HG03469 (cell line): ENCODE results near the gene NDUFS2.
"Not testable (repeated sequence)": the region's sequence is repeated elsewhere in the genome, so short reads cannot be mapped to it uniquely, and the experiment has no call there.

Experiments used
- ATAC-seq: cut with Tn5 transposase; IDR thresholded peaks from one replicate; pipeline ENCODE4 v1.9.1; 2021; ENCODE audit warnings: mild to moderate bottlenecking, moderate library complexity, moderate number of reproducible peaks; ENCODE audit not compliant: unreplicated experiment

The NDUFS2 gene

GRCh38 chr1:161242313-161242712 is 40.1 kb downstream of the NDUFS2 start:
- ATAC-seq, result no peak

GRCh38 chr1:161244888-161245287 is 42.7 kb downstream of the NDUFS2 start:
- no peak for ATAC-seq

- ATAC-seq, result not testable (repeated sequence)
These were observed 47.9 kb downstream of the NDUFS2 start for GRCh38 chr1:161250100-161250499.

- no peak for ATAC-seq
These were observed 48.7 kb downstream of the NDUFS2 start for GRCh38 chr1:161250829-161251228.

- ATAC-seq, result no peak
These were observed 49.4 kb downstream of the NDUFS2 start for GRCh38 chr1:161251579-161251978.

GRCh38 chr1:161255302-161255701 is 53.1 kb downstream of the NDUFS2 start:
- not testable (repeated sequence) for ATAC-seq

GRCh38 chr1:161255955-161256520 is 53.9 kb downstream of the NDUFS2 start:
- ATAC-seq, result not testable (repeated sequence)

GRCh38 chr1:161257109-161257508 is 54.9 kb downstream of the NDUFS2 start:
- not testable (repeated sequence) for ATAC-seq

GRCh38 chr1:161258439-161259344 is 56.5 kb downstream of the NDUFS2 start, which contains the start of gene PCP4L1:
PCP4L1 (plus strand) TSS chr1:161258745; CDS start chr1:161258975, 230 bp downstream.
- ATAC-seq, result no peak

GRCh38 chr1:161259345-161259702 is 57.2 kb downstream of the NDUFS2 start:
- ATAC-seq, result no peak

- no peak for ATAC-seq
These were observed 57.6 kb downstream of the NDUFS2 start for GRCh38 chr1:161259765-161260164.

- ATAC-seq, result no peak
These were observed 58.5 kb downstream of the NDUFS2 start for GRCh38 chr1:161260376-161261260.

- ATAC-seq, result no peak
These were observed 59.4 kb downstream of the NDUFS2 start for GRCh38 chr1:161261261-161262235.
